HG03432 (cell line): ENCODE data around the gene CACNA2D3.

ENCODE experiments used
- ATAC-seq: cut with Tn5 transposase; IDR thresholded peaks from one replicate; pipeline ENCODE4 v1.9.1; 2021; ENCODE audit warnings: mild to moderate bottlenecking, moderate library complexity; ENCODE audit not compliant: unreplicated experiment

Gene CACNA2D3

DNA sequence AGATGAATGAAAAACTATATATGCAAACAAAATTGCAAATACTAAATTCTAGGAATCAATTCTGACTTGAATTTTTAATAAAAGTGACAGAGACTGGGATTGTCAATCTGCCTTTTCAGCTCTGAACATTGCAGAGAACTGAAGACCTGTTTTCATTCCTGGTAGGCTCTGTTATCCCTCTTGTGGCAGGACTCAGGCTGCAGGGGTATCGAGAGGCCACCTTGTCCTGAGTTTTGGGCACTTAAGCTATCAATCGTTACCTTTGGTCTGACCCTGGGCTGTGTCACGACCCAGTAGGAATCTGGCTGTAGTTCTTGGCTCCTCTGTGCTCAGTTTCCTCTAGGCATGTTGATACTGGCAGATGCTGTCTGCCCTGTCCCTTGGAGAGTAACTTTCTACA is 238.0 kb downstream of the CACNA2D3 start:
- no peak for ATAC-seq

- no peak for ATAC-seq
Measured at GRCh38 chr3:54361746-54362283, 239.5 kb downstream of the CACNA2D3 start.

- no peak for ATAC-seq
Measured at GRCh38 chr3:54366007-54366750, 243.8 kb downstream of the CACNA2D3 start.

- ATAC-seq: no peak
Measured at GRCh38 chr3:54366839-54367238, 244.5 kb downstream of the CACNA2D3 start.

- no peak for ATAC-seq
Measured at GRCh38 chr3:54372232-54372631, 249.9 kb downstream of the CACNA2D3 start.

- ATAC-seq: no peak
Measured at GRCh38 chr3:54374214-54374852, 252.0 kb downstream of the CACNA2D3 start.

DNA sequence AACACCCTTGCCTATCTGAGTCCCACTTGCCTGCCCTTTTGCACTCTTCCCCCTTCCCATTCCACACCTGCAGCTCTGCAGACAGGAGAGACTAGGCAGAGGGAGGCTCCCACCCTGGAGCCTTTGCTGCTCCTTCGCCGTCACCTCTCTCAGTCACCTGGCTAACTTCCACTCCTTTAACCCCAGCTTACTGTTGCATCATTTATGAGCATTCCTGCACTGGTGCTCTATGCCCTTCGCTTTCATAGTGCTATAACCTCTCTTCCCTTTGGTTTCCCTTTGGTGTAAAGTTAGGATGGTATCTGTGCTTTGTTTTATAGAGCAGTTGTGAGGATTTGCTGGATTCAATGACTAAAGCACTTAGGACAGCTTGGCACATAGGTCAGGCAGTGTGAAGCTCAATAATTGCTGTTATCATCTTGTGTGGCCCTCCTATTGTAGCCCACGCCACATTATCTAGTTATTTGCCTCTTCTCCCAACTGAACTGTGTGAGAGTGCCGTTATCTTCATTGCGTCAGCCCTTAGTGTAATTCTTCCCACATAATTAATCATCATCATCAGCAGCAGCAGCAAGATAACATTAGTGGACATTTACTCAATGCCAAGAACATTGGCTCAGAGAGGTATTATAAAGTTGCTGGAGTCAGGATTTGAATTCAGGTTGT is 253.9 kb downstream of the CACNA2D3 start:
- no peak for ATAC-seq

DNA sequence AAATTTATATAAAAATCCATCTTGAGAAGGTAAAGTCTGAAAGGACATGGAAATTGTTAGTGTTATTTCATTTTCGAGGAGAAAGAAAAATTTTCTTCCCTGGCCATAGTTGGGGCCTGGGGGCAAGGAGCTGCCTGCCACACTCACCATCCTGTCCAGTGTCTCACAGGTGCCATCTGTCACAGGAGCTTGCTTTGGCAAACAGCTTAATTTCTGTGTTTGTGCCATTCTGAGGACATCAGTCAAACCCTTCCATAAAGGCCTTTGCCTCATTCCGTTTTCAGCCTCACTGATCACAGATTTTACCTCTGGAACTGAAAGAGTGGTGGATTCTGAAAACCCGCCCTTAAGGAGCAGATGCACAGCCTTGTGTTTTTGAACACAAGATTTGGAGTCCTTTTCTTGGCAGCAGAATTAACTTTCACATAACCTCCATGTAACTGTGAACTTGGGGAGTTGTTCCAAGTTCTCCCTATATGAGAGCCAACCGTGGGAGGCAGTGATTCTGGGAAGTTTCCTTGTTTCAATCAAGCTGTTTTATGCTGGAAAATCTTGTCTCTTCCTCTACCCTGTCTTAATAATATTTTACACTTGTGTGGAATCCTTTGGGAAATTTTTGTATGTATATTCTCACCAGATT is 254.7 kb downstream of the CACNA2D3 start:
- ATAC-seq: no peak

- no peak for ATAC-seq
Measured at GRCh38 chr3:54378184-54378583, 255.8 kb downstream of the CACNA2D3 start.

GRCh38 chr3:54384279-54384678 is 261.9 kb downstream of the CACNA2D3 start:
- ATAC-seq: no peak

- ATAC-seq: no peak
Measured at GRCh38 chr3:54390582-54390981, 268.2 kb downstream of the CACNA2D3 start.

DNA sequence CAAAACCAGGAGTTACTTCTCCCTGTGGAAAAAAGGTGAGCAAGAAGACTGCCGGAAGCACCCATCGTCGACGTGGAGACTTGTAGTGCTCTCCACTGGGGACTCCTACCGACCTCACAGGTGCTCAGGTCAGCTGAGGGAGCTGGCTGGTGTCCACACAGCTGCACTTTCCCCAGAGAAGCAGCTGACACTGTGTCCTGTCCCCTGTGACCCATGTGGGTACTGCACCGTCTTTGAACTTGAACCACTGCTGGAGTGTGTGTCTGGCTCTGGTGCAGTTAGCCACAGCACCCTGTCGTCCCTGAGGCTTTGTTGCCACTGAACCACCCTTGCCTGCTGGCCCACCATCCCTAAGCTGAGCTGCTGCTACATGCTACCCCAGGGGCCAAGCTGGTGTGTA is 270.8 kb downstream of the CACNA2D3 start:
- no peak for ATAC-seq

GRCh38 chr3:54408328-54408727 is 286.0 kb downstream of the CACNA2D3 start:
- ATAC-seq: no peak

DNA sequence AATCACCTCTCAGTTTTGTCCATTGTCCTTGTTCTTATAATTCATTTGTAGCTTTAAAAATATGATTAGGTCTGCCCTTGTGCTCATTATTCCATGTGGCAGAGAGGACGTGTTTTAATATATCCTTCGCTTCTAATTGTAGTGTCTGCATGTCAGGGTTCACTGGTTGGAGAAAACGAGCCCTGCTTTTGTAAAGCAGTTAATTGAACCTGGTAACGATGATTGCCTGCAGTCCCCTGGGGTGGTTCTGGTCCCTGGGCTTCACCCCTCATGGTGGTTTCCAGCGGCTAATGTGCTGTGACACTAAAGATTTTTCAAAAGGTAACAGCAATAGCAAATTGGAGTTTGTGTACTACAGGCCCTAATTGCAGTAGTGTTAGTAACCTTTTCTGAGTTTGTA is 299.6 kb downstream of the CACNA2D3 start:
- ATAC-seq: no peak

- ATAC-seq: no peak
Measured at GRCh38 chr3:54424292-54424691, 301.9 kb downstream of the CACNA2D3 start.

- no peak for ATAC-seq
Measured at GRCh38 chr3:54426381-54426780, 304.0 kb downstream of the CACNA2D3 start.

DNA sequence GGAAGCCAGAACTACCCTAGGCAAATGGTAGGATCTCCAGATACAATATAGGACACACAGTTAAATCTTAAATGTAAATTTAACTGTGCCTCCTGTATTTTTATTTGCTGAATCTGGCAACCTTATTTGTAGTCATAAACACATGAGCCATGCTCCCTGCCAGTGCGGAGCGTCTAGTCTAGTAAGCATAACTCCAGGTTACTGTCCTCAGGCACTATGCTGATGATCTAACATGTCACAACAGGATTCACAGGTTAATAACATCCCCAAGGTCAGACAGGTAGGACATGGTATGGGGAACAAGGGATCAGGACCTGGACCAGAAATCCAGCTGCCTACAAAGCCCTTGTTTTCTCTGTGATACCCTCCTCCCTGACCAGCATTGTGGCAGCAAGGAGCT is 305.1 kb downstream of the CACNA2D3 start:
- no peak for ATAC-seq

DNA sequence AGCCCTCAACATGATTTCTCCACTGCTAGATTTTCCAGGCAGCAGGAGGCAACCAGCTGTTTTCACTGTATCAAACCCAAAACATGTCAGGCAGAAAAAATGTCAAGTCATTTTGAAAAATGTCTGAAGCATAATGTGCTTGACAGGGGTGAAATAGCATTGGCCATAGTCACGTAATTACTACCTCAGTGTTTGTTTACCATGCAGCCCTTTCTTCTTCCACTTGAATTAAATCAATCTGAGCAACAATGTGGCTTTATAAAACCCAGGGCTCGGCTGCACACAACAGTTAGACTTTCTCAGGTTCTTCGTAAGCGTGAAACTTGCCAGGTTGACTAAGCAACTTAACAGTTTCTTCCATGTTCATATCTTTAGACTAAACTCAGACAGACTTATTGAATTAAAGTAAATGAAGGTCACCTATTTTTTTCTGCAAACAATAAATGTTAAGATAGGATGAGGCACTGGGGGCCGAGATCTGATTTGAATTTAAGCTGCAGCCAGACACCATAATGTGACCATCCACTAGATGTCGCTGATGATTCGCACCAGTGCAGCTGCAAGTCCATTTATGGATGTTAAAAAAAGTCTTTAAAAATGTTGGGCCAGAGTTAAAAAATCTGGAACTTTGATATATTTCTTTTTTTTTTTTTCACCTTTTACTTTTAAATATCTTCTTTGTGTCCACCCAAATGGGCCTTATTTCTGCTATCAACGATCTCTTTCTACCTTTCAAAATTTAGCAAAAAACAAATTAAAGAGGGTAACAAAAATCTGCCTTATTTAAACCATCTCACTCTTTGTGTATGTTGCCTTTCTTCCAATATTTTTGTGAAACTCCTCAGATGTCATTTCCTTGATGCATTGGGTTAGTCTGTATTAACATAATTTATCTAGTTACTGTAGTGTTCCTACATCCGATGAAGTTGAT is 305.9 kb downstream of the CACNA2D3 start:
- no peak for ATAC-seq

GRCh38 chr3:54432975-54433374 is 310.6 kb downstream of the CACNA2D3 start:
- no peak for ATAC-seq

- no peak for ATAC-seq
Measured at GRCh38 chr3:54433846-54434245, 311.5 kb downstream of the CACNA2D3 start.
